Fibroblast of skin of right biceps (primary cell): ENCODE measurements around the gene NOSIP.

ENCODE experiments used
- DNase-seq: peaks from one replicate; pipeline ENCODE4 v3.0.0-alpha.2; 2013

Gene NOSIP

GRCh38 chr19:49544154-49544553 is 36.2 kb downstream of the NOSIP start:
- no peak for DNase-seq

- DNase-seq = no peak
Measured at GRCh38 chr19:49543032-49543431, 37.3 kb downstream of the NOSIP start.

- no peak for DNase-seq
Measured at GRCh38 chr19:49542446-49542845, 37.9 kb downstream of the NOSIP start.

GRCh38 chr19:49541914-49542313 is 38.4 kb downstream of the NOSIP start:
- DNase-seq = no peak

GRCh38 chr19:49539192-49539952 is 41.0 kb downstream of the NOSIP start:
- no peak for DNase-seq

GRCh38 chr19:49538643-49539042 is 41.7 kb downstream of the NOSIP start:
- no peak for DNase-seq

DNA sequence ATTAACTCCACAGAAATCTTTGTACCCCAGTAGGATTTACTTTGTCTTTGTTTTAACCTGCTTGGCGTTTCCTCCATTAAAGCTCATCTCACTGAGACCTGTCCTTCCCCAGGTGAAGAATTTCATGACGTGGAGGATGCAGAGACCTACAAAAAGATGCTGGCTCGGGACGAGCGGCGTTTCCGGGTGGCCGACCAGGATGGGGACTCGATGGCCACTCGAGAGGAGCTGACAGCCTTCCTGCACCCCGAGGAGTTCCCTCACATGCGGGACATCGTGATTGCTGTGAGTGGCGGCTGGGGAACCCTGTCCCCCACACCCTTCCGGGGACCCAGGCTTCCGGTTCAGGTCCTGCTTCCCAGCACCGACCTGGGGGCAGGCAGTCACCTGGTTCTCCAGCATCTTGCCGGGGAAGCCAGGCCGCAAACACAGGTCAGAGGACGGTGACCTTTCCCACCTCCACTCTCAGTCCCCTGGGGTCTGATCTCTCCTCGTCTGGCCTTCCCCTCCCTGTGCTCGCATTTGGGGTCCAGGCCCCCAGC is 43.4 kb downstream of the NOSIP start:
- DNase-seq = no peak

GRCh38 chr19:49534632-49535385 is 45.5 kb downstream of the NOSIP start:
- DNase-seq = no peak

- DNase-seq = peak; percentile 65
Measured at GRCh38 chr19:49533551-49534488, 46.5 kb downstream of the NOSIP start.

DNA sequence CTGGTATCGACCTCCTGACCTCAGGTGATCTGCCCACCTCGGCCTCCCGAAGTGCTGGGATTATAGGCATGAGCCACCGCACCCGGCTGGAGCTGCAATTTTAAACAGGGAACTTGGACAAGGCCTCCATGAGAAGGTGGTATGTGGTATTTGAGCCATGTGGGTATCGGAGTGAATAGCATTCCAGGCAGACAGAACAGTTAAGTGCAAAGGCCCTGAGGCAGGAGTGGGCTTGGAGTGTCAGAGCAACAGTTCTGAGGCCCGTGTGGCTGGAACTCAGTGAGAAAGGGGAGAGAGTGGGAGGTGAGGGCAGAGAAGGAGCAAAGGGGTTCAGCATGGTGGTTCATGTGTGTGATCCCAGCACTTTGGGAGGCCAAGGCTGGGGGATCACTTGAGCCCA is 49.6 kb downstream of the NOSIP start:
- no peak for DNase-seq

GRCh38 chr19:49528211-49528771 is 52.1 kb downstream of the NOSIP start:
- peak; percentile 69 for DNase-seq

DNA sequence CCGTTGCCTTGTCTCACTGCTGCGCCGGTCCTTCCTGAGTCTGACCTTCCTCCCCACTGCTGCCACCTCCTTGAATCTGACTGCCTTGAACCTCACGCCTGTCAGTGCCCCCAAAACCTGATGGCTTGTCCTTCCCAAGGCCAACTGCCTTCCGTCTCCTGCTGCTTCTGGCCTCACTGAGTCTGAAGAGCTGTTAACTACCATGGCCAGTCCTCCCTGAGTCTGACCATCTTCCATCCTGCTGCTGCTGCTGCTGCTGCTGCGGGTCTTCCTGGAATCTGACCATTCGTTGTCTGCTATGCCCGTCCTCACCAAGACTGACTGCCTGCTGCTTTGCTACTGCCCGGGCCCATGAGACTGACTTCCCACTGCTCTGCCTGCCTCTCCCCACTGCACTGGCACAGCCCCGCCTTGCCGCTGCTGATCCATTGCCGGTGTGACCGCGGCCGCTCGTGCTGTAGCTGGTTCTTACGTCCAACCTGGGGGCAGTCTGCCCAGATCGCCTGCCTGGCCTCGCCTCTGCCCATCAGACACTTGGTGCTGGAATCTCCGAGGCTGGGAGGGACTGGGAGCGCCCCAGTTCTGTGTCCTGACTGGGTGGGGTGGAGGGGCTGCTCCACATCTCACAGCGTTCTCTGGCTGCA is 55.4 kb downstream of the NOSIP start:
- no peak for DNase-seq

- no peak for DNase-seq
Measured at GRCh38 chr19:49520705-49521319, 59.5 kb downstream of the NOSIP start.

- no peak for DNase-seq
Measured at GRCh38 chr19:49518033-49518432, 62.3 kb downstream of the NOSIP start.

DNA sequence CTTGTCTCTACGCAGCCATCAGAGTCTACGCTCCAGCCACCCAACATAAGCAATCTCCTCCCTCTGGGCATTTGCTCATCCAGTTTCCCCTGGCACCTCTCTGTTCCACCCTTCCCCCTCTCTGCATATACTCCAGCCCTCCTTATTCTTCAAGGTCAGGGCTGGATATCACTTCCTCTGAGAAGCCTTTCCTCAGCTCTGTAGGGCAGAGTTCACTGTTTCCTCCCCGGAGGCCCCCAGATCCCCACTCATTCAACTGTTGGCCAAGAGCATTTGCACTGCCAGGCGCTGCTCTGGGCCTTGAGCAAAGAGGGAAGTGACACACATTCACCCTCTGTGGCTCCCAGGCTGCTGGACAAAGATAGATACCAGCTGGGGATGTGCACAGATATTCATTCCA is 64.6 kb downstream of the NOSIP start:
- DNase-seq = no peak

DNA sequence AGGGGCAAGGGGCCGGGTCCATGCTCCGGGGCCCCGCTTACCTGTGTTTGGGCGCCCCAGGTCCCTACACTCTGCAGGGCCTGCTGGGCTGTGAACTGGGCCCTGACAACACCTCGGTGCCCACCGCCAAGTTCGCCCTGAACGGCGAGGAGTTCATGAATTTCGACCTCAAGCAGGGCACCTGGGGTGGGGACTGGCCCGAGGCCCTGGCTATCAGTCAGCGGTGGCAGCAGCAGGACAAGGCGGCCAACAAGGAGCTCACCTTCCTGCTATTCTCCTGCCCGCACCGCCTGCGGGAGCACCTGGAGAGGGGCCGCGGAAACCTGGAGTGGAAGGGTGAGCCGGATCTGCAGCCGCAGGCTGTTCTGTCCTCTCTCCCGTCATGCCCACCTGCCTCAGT is 66.2 kb downstream of the NOSIP start:
- no peak for DNase-seq

DNA sequence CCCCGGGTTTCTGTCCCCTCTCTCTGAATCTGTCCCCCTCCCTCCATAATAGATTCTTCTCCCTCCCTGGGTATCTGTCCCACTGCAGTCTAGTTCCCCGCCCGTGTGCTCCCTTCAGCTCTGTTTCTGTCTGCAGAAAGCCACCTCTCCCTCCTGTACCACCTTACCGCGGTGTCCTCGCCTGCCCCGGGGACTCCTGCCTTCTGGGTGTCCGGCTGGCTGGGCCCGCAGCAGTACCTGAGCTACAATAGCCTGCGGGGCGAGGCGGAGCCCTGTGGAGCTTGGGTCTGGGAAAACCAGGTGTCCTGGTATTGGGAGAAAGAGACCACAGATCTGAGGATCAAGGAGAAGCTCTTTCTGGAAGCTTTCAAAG is 66.6 kb downstream of the NOSIP start:
- DNase-seq = no peak

- no peak for DNase-seq
Measured at GRCh38 chr19:49512970-49513745, 67.2 kb downstream of the NOSIP start.

DNA sequence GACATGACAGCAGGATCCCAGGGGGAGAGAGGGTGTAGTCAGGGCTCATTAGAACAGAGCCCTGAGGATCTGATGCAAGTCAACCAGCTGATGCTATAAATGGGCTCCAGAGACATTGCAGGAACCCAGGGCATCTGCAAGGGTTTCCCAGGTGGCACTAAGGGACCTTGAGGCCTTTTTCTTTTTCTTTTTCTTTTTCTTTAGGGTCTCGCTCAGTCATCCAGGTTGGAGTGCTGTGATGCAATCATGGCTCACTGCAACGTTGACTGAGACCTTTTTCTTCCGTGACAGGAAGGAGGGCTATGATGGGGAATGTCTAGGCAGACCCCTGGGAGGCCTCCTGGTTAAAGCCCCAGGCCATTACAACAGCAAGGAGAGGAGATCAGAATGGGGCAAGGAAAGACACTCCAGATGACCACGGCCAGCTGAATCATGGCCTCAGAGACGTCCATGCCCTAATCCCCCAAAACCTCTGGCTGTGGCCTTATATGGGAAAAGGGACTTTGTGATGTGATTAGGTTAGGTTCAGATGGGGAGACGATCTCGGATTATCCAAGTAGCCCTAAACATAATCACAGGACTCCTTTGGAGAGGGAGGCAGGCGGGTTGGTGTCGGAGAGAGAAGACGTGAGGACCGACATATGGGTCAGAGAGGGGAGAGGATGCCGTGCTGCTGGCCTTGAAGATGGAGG is 72.4 kb downstream of the NOSIP start:
- DNase-seq = no peak

DNA sequence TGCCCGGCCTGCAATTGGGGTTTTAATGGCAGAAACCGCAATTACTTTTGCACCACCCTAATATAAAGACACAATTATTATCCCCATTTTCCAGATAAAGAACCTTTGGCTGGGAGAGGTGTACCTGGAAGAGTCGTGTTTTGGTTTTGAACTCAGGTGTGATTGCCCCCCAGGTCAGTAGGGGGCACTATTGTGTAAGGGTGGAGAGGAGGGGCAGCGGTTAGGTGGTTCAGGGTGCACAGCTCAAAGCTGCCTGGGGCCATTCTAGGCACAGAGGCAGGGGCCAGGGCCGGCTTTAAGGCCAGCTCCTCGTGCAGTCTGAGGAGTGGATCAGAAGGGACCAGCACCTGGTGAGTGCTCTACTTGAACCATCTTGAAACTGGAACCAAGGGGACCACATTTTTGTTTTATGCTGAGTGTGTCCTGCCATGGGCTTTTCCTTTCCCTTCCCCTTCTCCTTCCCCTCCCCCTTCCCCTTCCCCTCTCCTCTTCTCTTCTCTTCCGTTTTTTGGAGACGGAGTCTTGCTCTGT is 73.7 kb downstream of the NOSIP start:
- DNase-seq = peak; percentile 48
